Astrocyte of the cerebellum (primary cell): ENCODE results near the gene CTXN3.

ENCODE experiments used
- DNase-seq: peaks from one replicate; pipeline ENCODE4 v3.0.0-alpha.2; 2011; ENCODE audit warnings: low read depth
- H3K4me3 ChIP-seq: 2 replicates; pipeline ENCODE4 v1.5.1; 2011; ENCODE audit warnings: mild to moderate bottlenecking, low read depth, low read length, moderate library complexity
- CTCF ChIP-seq: IDR thresholded peaks from 2 replicates; pipeline ENCODE4 v1.5.1; 2012; ENCODE audit warnings: low read length, low read depth, moderate library complexity, mild to moderate bottlenecking; ENCODE audit errors: missing control alignments
- in situ Hi-C: cut with HindIII; loops from 2 replicates; pipeline ENCODE4 v1.10.0; 2017; ENCODE audit warnings: low sequenced_read_pairs

CTXN3 gene

GRCh38 chr5:127660047-127660733 lies 11.3 kb downstream of the CTXN3 start:
- no peak for TF ChIP-seq CTCF
- no peak overlapping the region for H3K4me3 ChIP-seq
- DNase-seq, result no peak
- in situ Hi-C loops, result no loop called here

GRCh38 chr5:127664093-127664492 lies 15.2 kb downstream of the CTXN3 start:
- no peak for DNase-seq
- H3K4me3 ChIP-seq, result no peak overlapping the region
- in situ Hi-C loops, result no loop called here
- TF ChIP-seq CTCF, result no peak

DNA sequence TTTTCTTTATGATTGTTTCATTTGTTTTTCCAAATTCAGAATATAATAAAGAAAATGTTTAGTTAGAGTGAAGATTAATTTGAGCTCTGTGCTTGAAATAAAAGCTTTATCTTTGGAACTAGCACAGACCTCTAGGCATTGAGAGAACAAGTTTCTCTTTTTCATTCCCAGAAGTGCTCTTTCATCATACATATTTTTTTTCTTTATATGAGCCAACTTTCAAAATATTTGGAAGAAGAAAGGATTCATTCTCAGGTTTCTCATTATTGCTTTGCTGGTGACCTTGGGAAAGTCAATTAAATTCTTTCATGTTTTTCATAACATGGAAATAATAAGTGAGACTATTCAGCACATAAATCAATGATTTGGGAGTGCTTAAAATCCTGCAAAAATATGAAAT lies 16.8 kb downstream of the CTXN3 start:
- no peak overlapping the region for H3K4me3 ChIP-seq
- in situ Hi-C loops, result no loop called here
- no peak for TF ChIP-seq CTCF
- DNase-seq, result no peak

- no peak for TF ChIP-seq CTCF
- DNase-seq, result no peak
- in situ Hi-C loops, result no loop called here
- H3K4me3 ChIP-seq, result no peak overlapping the region
These were observed 17.3 kb downstream of the CTXN3 start for GRCh38 chr5:127666043-127666716.

DNA sequence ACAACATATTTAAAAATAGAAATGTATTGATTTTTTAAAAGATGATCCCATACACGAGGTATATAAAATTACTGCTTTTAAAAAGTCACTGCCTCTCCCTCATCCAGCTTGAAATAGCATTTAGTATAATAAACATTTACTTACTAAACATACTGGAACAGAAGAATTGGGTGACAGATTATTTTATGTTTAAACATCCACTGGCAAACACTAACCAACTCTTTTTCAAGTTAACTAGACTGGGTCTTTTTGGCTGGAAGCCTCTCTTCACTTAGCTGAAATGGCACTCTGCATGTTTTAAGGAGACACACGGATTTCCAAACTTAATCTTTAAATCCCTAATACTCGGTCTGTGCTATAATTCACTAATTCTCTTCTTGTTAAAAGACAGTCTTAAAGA lies 19.0 kb downstream of the CTXN3 start:
- in situ Hi-C loops, result no loop called here
- no peak for TF ChIP-seq CTCF
- no peak overlapping the region for H3K4me3 ChIP-seq
- no peak for DNase-seq

GRCh38 chr5:127671218-127671617 lies 22.3 kb downstream of the CTXN3 start:
- H3K4me3 ChIP-seq, result no peak overlapping the region
- no peak for TF ChIP-seq CTCF
- DNase-seq, result no peak
- in situ Hi-C loops, result no loop called here
